ENCODE measurements around the gene ZNF37A. TPM values are rescaled to one million over a fixed set of nuclear protein-coding genes. Genes with fewer than 3 reads are reported as not detected.

ZNF37A gene
- total RNA-seq, 1 donor from 2014 or later: 29.7 TPM

GRCh38 chr10:38174336-38174735 is 80.2 kb downstream of the ZNF37A start:
- H3K4me3 Mint-ChIP-seq: no peak overlapping the region
- H3K4me1 Mint-ChIP-seq: no peaks in the 10 kb centered on the region
- no peaks in the 10 kb centered on the region for H3K27me3 Mint-ChIP-seq
- no peak overlapping the region for H3K27ac Mint-ChIP-seq
- intact Hi-C loops (cut with micrococcal nuclease): no loop called here
- H3K9me3 Mint-ChIP-seq: peaks cover 3% of the 10 kb centered on the region
- H3K36me3 Mint-ChIP-seq (ENCODE audit: low read depth): no peaks in the 10 kb centered on the region
- DNase-seq: no peak

GRCh38 chr10:38184477-38184876 is 90.3 kb downstream of the ZNF37A start:
- H3K27me3 Mint-ChIP-seq: no peaks in the 10 kb centered on the region
- intact Hi-C loops (cut with micrococcal nuclease): no loop called here
- no peak overlapping the region for H3K27ac Mint-ChIP-seq
- no peak for DNase-seq
- H3K36me3 Mint-ChIP-seq (ENCODE audit: low read depth): no peaks in the 10 kb centered on the region
- H3K4me1 Mint-ChIP-seq: no peaks in the 10 kb centered on the region
- H3K9me3 Mint-ChIP-seq: peaks cover 28% of the 10 kb centered on the region
- H3K4me3 Mint-ChIP-seq: no peak overlapping the region

Other genes with a start within 250 kb of the ZNF37A start
- 7.9 and 9.3 TPM in 2 replicates for gene ZNF248, start 236.7 kb upstream of the ZNF37A start, total RNA-seq
- gene ZNF25, start 117.7 kb upstream of the ZNF37A start, total RNA-seq: 7.6 and 7.9 TPM in 2 replicates
- gene ZNF33A, start 83.7 kb upstream of the ZNF37A start, total RNA-seq: 17.8 and 19.0 TPM in 2 replicates

All from activated CD4-positive, alpha-beta T cell treated with anti-CD3 and anti-CD28 coated beads, Interleukin-2, amount 10 ng/mL, durations not matched to agents 24 days and 14 days (primary cell).